HL-60 (cell line): Measurements from ENCODE around the gene NMNAT3.

ENCODE experiments used
- DNase-seq, 2 experiments: peaks; one replicate each; pipeline ENCODE4 v3.0.0-alpha.2; 2010 to 2020; ENCODE audit warnings: low read depth in 1 of 2, low spot score in 1 of 2
- H3K27ac ChIP-seq: fragments of 250-450 bp; sonication (Bioruptor Pico); replicated peaks from 2 replicates; pipeline ENCODE4 v1.5.1; 2020; ENCODE audit warnings: mild to moderate bottlenecking, moderate library complexity
- H3K27me3 ChIP-seq: fragments of 250-450 bp; sonication (Bioruptor Pico); 2 replicates; pipeline ENCODE4 v1.5.1; 2021; ENCODE audit warnings: mild to moderate bottlenecking, moderate library complexity; ENCODE audit not compliant: insufficient read depth, poor library complexity, severe bottlenecking
- H3K4me3 ChIP-seq: replicated peaks from 2 replicates; pipeline ENCODE4 v1.5.1; 2011; ENCODE audit warnings: mild to moderate bottlenecking, control low read depth, low read length; ENCODE audit not compliant: insufficient read depth
- GABPA ChIP-seq: IDR thresholded peaks from 2 replicates; pipeline ENCODE4 v1.6.1; 2012; ENCODE audit warnings: low read depth
- POLR2AphosphoS5 ChIP-seq: IDR thresholded peaks from 2 replicates; pipeline ENCODE4 v1.6.1; 2012; ENCODE audit warnings: low read depth
- SPI1 ChIP-seq: IDR thresholded peaks from 2 replicates; pipeline ENCODE4 v1.6.1; 2012; ENCODE audit warnings: low read depth, mild to moderate bottlenecking, borderline replicate concordance
- TF ChIP-seq, protein P1 (sequence below): IDR thresholded peaks from 2 replicates; pipeline ENCODE4 v1.6.1; 2012; ENCODE audit warnings: low read depth; ENCODE audit not compliant: insufficient replicate concordance
- TF ChIP-seq, protein P2 (sequence below): IDR thresholded peaks from one replicate; pipeline ENCODE4 v1.5.1; 2011; ENCODE audit warnings: low read length, control low read depth, inconsistent platforms; ENCODE audit not compliant: insufficient read depth

NMNAT3 gene

GRCh38 chr3:139521144-139521543, 156.6 kb downstream of the NMNAT3 start:
- TF ChIP-seq SPI1, result no peak
- TF ChIP-seq, protein P1, sequence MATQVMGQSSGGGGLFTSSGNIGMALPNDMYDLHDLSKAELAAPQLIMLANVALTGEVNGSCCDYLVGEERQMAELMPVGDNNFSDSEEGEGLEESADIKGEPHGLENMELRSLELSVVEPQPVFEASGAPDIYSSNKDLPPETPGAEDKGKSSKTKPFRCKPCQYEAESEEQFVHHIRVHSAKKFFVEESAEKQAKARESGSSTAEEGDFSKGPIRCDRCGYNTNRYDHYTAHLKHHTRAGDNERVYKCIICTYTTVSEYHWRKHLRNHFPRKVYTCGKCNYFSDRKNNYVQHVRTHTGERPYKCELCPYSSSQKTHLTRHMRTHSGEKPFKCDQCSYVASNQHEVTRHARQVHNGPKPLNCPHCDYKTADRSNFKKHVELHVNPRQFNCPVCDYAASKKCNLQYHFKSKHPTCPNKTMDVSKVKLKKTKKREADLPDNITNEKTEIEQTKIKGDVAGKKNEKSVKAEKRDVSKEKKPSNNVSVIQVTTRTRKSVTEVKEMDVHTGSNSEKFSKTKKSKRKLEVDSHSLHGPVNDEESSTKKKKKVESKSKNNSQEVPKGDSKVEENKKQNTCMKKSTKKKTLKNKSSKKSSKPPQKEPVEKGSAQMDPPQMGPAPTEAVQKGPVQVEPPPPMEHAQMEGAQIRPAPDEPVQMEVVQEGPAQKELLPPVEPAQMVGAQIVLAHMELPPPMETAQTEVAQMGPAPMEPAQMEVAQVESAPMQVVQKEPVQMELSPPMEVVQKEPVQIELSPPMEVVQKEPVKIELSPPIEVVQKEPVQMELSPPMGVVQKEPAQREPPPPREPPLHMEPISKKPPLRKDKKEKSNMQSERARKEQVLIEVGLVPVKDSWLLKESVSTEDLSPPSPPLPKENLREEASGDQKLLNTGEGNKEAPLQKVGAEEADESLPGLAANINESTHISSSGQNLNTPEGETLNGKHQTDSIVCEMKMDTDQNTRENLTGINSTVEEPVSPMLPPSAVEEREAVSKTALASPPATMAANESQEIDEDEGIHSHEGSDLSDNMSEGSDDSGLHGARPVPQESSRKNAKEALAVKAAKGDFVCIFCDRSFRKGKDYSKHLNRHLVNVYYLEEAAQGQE, result no peak
- TF ChIP-seq GABPA, result no peak
- no peak for TF ChIP-seq POLR2AphosphoS5
- TF ChIP-seq, protein P2, sequence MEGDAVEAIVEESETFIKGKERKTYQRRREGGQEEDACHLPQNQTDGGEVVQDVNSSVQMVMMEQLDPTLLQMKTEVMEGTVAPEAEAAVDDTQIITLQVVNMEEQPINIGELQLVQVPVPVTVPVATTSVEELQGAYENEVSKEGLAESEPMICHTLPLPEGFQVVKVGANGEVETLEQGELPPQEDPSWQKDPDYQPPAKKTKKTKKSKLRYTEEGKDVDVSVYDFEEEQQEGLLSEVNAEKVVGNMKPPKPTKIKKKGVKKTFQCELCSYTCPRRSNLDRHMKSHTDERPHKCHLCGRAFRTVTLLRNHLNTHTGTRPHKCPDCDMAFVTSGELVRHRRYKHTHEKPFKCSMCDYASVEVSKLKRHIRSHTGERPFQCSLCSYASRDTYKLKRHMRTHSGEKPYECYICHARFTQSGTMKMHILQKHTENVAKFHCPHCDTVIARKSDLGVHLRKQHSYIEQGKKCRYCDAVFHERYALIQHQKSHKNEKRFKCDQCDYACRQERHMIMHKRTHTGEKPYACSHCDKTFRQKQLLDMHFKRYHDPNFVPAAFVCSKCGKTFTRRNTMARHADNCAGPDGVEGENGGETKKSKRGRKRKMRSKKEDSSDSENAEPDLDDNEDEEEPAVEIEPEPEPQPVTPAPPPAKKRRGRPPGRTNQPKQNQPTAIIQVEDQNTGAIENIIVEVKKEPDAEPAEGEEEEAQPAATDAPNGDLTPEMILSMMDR, result no peak
- H3K27me3 ChIP-seq, result no peaks in the 10 kb centered on the region
- H3K27ac ChIP-seq, result no peak overlapping the region
- H3K4me3 ChIP-seq, result no peak overlapping the region
- no peak for DNase-seq

- H3K4me3 ChIP-seq, result no peak overlapping the region
- DNase-seq, result peak in 1 of 2 experiments; percentile 10
- no peak overlapping the region for H3K27ac ChIP-seq
- TF ChIP-seq, protein P2, result peak; percentile 23
- TF ChIP-seq, protein P1, result no peak
- no peaks in the 10 kb centered on the region for H3K27me3 ChIP-seq
Observed at GRCh38 chr3:139519998-139520737, 157.6 kb downstream of the NMNAT3 start.

GRCh38 chr3:139518926-139519842, 158.6 kb downstream of the NMNAT3 start:
- no peak for DNase-seq
- no peak for TF ChIP-seq GABPA
- no peak for TF ChIP-seq POLR2AphosphoS5
- H3K4me3 ChIP-seq, result no peak overlapping the region
- no peak overlapping the region for H3K27ac ChIP-seq
- H3K27me3 ChIP-seq, result no peaks in the 10 kb centered on the region

DNA sequence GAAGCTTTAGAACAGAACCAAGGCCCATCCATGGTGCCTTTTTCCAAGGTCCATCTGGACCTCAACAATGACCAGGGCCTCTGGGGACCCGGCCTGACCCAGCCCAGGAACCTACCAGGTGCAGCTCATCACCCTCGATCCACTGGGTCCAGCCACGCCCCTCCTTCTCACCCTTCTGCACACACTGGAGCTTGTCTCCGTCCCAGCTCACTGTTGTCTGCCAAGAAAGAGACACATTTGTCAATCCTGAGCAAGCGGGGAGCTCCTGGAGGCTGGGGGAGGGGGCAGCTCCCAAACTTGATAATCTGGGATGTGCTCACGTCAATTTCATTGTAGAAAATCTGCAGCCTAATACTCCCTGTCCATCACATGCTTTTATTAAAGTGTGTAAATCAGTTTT, 159.5 kb downstream of the NMNAT3 start:
- no peak for DNase-seq
- Histone ChIP-seq H3K27me3 (no peaks in the 10 kb centered on the region), H3K27ac (no peak overlapping the region), H3K4me3 (no peak overlapping the region)
- TF ChIP-seq, protein P2, result no peak
- TF ChIP-seq SPI1 (no peak), POLR2AphosphoS5 (no peak)
